GM19193 (cell line): ENCODE results near the gene TFIP11.

ENCODE experiments used
- POLR2A ChIP-seq: IDR thresholded peaks from 4 replicates; pipeline ENCODE4 v1.6.1; 2011; ENCODE audit not compliant: insufficient read depth, insufficient read length; ENCODE audit errors: extremely low read depth

TFIP11 gene

GRCh38 chr22:26457661-26458272, 54.5 kb downstream of the TFIP11 start:
- TF ChIP-seq POLR2A = no peak

GRCh38 chr22:26453812-26454500, 58.3 kb downstream of the TFIP11 start:
- no peak for TF ChIP-seq POLR2A

GRCh38 chr22:26453216-26453615, 59.1 kb downstream of the TFIP11 start:
- TF ChIP-seq POLR2A = no peak

GRCh38 chr22:26452236-26453016, 59.8 kb downstream of the TFIP11 start:
- TF ChIP-seq POLR2A = no peak

GRCh38 chr22:26450453-26451185, 61.7 kb downstream of the TFIP11 start:
- TF ChIP-seq POLR2A = no peak

GRCh38 chr22:26448941-26449340, 63.3 kb downstream of the TFIP11 start:
- TF ChIP-seq POLR2A = no peak

- TF ChIP-seq POLR2A = no peak
Measured at GRCh38 chr22:26448334-26448733, 63.9 kb downstream of the TFIP11 start.

GRCh38 chr22:26447584-26448329, 64.5 kb downstream of the TFIP11 start:
- no peak for TF ChIP-seq POLR2A

GRCh38 chr22:26446808-26447515, 65.3 kb downstream of the TFIP11 start:
- TF ChIP-seq POLR2A = no peak

- TF ChIP-seq POLR2A = no peak
Measured at GRCh38 chr22:26445577-26446275, 66.5 kb downstream of the TFIP11 start.

- no peak for TF ChIP-seq POLR2A
Measured at GRCh38 chr22:26444777-26445176, 67.5 kb downstream of the TFIP11 start.

- TF ChIP-seq POLR2A = no peak
Measured at GRCh38 chr22:26443901-26444690, 68.2 kb downstream of the TFIP11 start.

- TF ChIP-seq POLR2A = no peak
Measured at GRCh38 chr22:26442086-26442756, 70.1 kb downstream of the TFIP11 start.
